DOHH2 (cell line): ENCODE data around the gene HIPK4.

Source experiments
- H3F3A ChIP-seq: fragments of 200-600 bp; sonication (generic), shearing (Covaris generic); 2 replicates; pipeline ENCODE4 v1.6.0; 2016; ENCODE audit warnings: antibody characterized with exemption, mild to moderate bottlenecking; ENCODE audit not compliant: control insufficient read depth, insufficient read depth
- H3K27ac ChIP-seq: fragments of 200-600 bp; sonication (generic); 2 replicates; pipeline ENCODE4 v1.5.1; 2014; ENCODE audit warnings: low read depth, mild to moderate bottlenecking, low read length, moderate library complexity
- H3K27me3 ChIP-seq: fragments of 200-600 bp; sonication (generic); 2 replicates; pipeline ENCODE4 v1.6.1; 2014; ENCODE audit warnings: mild to moderate bottlenecking, low read length, mixed read lengths; ENCODE audit not compliant: control insufficient read depth
- H3K36me3 ChIP-seq: fragments of 200-600 bp; sonication (generic); 2 replicates; pipeline ENCODE4 v1.6.1; 2014; ENCODE audit warnings: mild to moderate bottlenecking, low read length, moderate library complexity, mixed read lengths; ENCODE audit not compliant: control insufficient read depth
- H3K4me1 ChIP-seq: fragments of 200-600 bp; sonication (generic); 2 replicates; pipeline ENCODE4 v1.6.1; 2014; ENCODE audit warnings: mild to moderate bottlenecking, low read length, mixed read lengths; ENCODE audit not compliant: control insufficient read depth
- H3K4me2 ChIP-seq: fragments of 200-600 bp; sonication (generic); 2 replicates; pipeline ENCODE4 v1.6.0; 2014; ENCODE audit warnings: mild to moderate bottlenecking, low read length, moderate library complexity
- H3K4me3 ChIP-seq: fragments of 200-600 bp; sonication (generic); 2 replicates; pipeline ENCODE4 v1.5.1; 2014; ENCODE audit warnings: mild to moderate bottlenecking, low read length, mixed read lengths
- H3K79me2 ChIP-seq: fragments of 200-600 bp; sonication (generic); 2 replicates; pipeline ENCODE4 v1.6.1; 2014; ENCODE audit warnings: mild to moderate bottlenecking, low read length, mixed read lengths; ENCODE audit not compliant: control insufficient read depth
- H3K9me2 ChIP-seq: fragments of 200-600 bp; sonication (generic); replicated peaks from 2 replicates; pipeline ENCODE4 v1.6.1; 2014; ENCODE audit warnings: mild to moderate bottlenecking, low read length, mixed read lengths; ENCODE audit not compliant: control insufficient read depth
- H3K9me3 ChIP-seq: fragments of 200-600 bp; sonication (generic); 2 replicates; pipeline ENCODE4 v1.6.1; 2014; ENCODE audit warnings: antibody characterized with exemption, low read length, mixed read lengths; ENCODE audit not compliant: control insufficient read depth, insufficient read depth
- H4K20me1 ChIP-seq: fragments of 200-600 bp; sonication (generic); 2 replicates; pipeline ENCODE4 v1.6.0; 2014; ENCODE audit warnings: low read depth, mild to moderate bottlenecking, antibody characterized with exemption, low read length, moderate library complexity; ENCODE audit not compliant: control insufficient read depth, insufficient read depth
- EZH2phosphoT487 ChIP-seq: fragments of 200-600 bp; sonication (generic); IDR thresholded peaks from 2 replicates; pipeline ENCODE4 v1.6.1; 2017; ENCODE audit warnings: borderline replicate concordance, mild to moderate bottlenecking, antibody characterized with exemption, low read length, moderate library complexity, mixed read lengths
- TF ChIP-seq, protein P1 (sequence below): fragments of 200-600 bp; sonication (generic); IDR thresholded peaks from one replicate; pipeline ENCODE4 v1.5.1; 2014; ENCODE audit warnings: antibody characterized with exemption, mild to moderate bottlenecking, low read depth, low read length; ENCODE audit not compliant: poor library complexity, severe bottlenecking

HIPK4 gene

DNA sequence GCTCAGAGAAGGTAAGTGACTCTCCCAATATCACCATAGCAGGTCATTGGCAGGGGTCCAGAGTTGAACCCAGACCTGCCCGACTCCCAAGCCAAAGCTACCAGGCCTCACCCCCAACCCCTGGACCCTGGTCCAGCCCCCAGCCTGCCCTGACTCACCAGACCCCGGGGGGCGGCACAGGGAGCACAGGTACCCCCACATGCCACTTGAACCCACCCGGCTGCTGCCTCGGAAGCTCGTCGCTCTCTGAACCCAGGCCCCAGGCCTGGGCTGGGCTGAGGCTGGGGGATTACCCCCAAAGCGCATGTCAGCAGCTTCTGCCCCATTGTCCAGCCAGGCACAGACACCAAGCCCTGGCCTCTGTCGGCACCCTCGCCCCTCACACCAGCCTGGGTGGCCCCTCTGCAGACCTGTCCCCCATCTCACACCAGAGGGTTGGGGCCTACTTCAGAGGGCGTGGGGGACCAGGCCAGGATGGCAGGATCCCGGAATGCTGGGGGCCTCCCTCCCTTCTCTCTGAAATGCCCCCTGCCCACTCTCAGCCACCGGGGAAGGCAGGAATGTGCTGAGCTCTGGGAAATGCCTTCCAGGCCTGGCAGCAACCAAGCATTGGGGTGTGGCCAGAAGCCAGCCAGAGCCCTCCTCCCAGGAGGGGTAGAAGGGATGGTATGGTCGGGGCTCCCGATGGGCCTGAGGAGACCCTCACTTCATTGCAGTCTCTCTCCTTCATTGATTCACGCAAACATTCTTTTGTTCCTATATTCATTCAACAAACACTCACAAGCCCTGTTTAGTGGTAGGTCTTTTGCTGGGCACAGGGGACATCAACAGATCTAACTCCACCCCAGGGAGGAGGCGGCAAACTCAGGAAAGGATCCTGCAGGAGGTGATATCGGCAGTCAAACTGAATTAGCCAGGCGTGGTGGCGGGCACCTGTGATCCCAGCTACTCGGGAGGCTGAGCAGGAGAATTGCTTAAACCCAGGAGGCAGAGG, 24.9 kb upstream of the HIPK4 start:
- peaks cover 67% of the 10 kb centered on the region for H3K4me1 ChIP-seq
- H3K4me2 ChIP-seq: no peak overlapping the region
- H3K27ac ChIP-seq: no peak overlapping the region
- H3K36me3 ChIP-seq: no peaks in the 10 kb centered on the region
- H3K79me2 ChIP-seq: no peaks in the 10 kb centered on the region
- H3K27me3 ChIP-seq: no peaks in the 10 kb centered on the region
- no peaks in the 10 kb centered on the region for H4K20me1 ChIP-seq
- no peaks in the 10 kb centered on the region for H3K9me2 ChIP-seq
- H3K4me3 ChIP-seq: no peak overlapping the region
- H3K9me3 ChIP-seq: no peaks in the 10 kb centered on the region
- TF ChIP-seq, protein P1, sequence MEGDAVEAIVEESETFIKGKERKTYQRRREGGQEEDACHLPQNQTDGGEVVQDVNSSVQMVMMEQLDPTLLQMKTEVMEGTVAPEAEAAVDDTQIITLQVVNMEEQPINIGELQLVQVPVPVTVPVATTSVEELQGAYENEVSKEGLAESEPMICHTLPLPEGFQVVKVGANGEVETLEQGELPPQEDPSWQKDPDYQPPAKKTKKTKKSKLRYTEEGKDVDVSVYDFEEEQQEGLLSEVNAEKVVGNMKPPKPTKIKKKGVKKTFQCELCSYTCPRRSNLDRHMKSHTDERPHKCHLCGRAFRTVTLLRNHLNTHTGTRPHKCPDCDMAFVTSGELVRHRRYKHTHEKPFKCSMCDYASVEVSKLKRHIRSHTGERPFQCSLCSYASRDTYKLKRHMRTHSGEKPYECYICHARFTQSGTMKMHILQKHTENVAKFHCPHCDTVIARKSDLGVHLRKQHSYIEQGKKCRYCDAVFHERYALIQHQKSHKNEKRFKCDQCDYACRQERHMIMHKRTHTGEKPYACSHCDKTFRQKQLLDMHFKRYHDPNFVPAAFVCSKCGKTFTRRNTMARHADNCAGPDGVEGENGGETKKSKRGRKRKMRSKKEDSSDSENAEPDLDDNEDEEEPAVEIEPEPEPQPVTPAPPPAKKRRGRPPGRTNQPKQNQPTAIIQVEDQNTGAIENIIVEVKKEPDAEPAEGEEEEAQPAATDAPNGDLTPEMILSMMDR: no peak
- TF ChIP-seq EZH2phosphoT487: no peak
- H3F3A ChIP-seq: peaks cover 10% of the 10 kb centered on the region

DNA sequence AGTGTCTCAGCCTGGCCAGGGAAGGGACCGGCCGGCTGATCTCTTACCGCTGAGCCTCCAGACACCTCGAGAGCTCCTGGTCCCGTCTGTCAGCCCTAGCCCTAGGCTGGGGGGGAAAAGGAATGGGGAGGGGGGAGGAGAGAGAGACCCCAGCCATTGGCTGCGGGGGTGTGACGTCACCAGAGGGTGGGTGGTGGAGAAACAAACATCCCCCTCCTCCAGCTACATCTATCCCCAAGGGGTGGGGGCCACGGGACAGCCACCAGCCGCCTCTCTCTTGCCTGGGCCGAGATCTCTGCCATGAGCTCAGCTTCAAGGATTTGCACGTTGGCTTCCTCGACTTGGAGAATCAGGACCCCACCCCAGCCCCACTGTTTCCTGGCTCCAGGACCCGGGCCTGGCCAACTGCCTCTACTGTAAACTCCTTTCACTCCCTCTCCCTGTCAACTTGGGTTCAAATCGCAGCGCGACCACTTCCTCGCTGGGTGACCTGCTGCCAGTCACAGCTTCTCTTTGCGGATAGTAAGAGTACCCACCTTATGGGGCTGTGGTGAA, 23.4 kb upstream of the HIPK4 start, which contains the start of gene PRX:
Gene PRX, minus strand, starts transcription at position 88 of the 555 bp plus-strand sequence. CDS start 5,446 bp downstream, outside the sequence.
- Histone ChIP-seq H3K9me3 (no peaks in the 10 kb centered on the region), H4K20me1 (no peaks in the 10 kb centered on the region), H3K27me3 (no peaks in the 10 kb centered on the region), H3K4me2 (0 out of 2 replicates have a peak within 1 kb of the TSS, but pooled peaks have one; percentile 66), H3K4me1 (peaks cover 75% of the 10 kb centered on the region), H3K27ac (no peak within 1 kb of the TSS), H3K36me3 (no peaks in the 10 kb centered on the region), H3K4me3 (no peak within 1 kb of the TSS), H3K9me2 (no peaks in the 10 kb centered on the region), H3K79me2 (no peaks in the 10 kb centered on the region), H3F3A (peaks cover 12% of the 10 kb centered on the region)
- TF ChIP-seq EZH2phosphoT487: no peak
- TF ChIP-seq, protein P1: no peak

DNA sequence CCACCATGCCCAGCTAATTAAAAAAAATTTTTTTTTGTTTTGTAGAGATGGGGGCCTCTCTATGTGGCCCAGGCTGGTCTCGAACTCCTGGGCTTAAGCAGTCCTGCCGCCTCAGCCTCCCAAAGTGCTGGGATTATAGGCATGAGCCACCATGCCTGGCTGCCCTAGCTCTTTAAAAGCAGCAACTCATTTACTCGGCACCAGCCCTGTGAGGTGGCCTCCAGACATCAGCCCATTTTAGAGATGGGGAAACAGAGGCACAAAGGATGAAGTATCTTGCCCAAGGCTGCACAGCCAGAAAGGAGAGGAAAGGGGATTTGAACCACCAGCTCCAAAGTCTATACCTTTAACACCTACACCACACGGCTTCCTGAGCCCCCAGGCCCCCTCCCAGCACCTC, 22.9 kb upstream of the HIPK4 start:
- H3K36me3 ChIP-seq: no peaks in the 10 kb centered on the region
- TF ChIP-seq, protein P1: no peak
- TF ChIP-seq EZH2phosphoT487: no peak
- peaks cover 11% of the 10 kb centered on the region for H3F3A ChIP-seq
- H4K20me1 ChIP-seq: no peaks in the 10 kb centered on the region
- H3K4me2 ChIP-seq: no peak overlapping the region
- H3K27ac ChIP-seq: no peak overlapping the region
- H3K4me1 ChIP-seq: peaks cover 75% of the 10 kb centered on the region
- H3K79me2 ChIP-seq: no peaks in the 10 kb centered on the region
- no peak overlapping the region for H3K4me3 ChIP-seq
- no peaks in the 10 kb centered on the region for H3K9me2 ChIP-seq
- H3K27me3 ChIP-seq: no peaks in the 10 kb centered on the region
- H3K9me3 ChIP-seq: no peaks in the 10 kb centered on the region
